HG03460 (cell line): ENCODE measurements around the gene MRPS26.
"Not testable (repeated sequence)": the region's sequence is repeated elsewhere in the genome, so short reads cannot be mapped to it uniquely, and the experiment has no call there.

Experiments
- ATAC-seq: cut with Tn5 transposase; IDR thresholded peaks from one replicate; pipeline ENCODE4 v1.9.1; 2021; ENCODE audit not compliant: unreplicated experiment

MRPS26 gene

GRCh38 chr20:3041854-3042409 is 3.9 kb upstream of the MRPS26 start:
- ATAC-seq = no peak

- ATAC-seq = no peak
Observed at GRCh38 chr20:3042625-3043024, 3.2 kb upstream of the MRPS26 start.

- ATAC-seq = no peak
Observed at GRCh38 chr20:3043322-3043721, 2.5 kb upstream of the MRPS26 start, which contains the start of gene GNRH2. GNRH2 (plus strand) TSS chr20:3043622; CDS start chr20:3044415, 793 bp downstream.

GRCh38 chr20:3044336-3044965 is 1.4 kb upstream of the MRPS26 start:
- ATAC-seq = no peak

- peak; percentile 43 for ATAC-seq
Observed at GRCh38 chr20:3045042-3045815, 623 bp upstream of the MRPS26 start.

- no peak for ATAC-seq
Observed at GRCh38 chr20:3046677-3047462, 1.0 kb downstream of the MRPS26 start.

GRCh38 chr20:3047486-3048419 is 1.9 kb downstream of the MRPS26 start:
- no peak for ATAC-seq

GRCh38 chr20:3051385-3052019 is 5.7 kb downstream of the MRPS26 start:
- ATAC-seq = no peak

GRCh38 chr20:3059489-3059888 is 13.6 kb downstream of the MRPS26 start:
- no peak for ATAC-seq

GRCh38 chr20:3064119-3064518 is 18.3 kb downstream of the MRPS26 start:
- ATAC-seq = not testable (repeated sequence)

GRCh38 chr20:3067139-3068014 is 21.5 kb downstream of the MRPS26 start:
- no peak for ATAC-seq

- ATAC-seq = no peak
Observed at GRCh38 chr20:3068075-3068474, 22.2 kb downstream of the MRPS26 start.

GRCh38 chr20:3068986-3069900 is 23.4 kb downstream of the MRPS26 start:
- no peak for ATAC-seq

GRCh38 chr20:3070725-3071124 is 24.9 kb downstream of the MRPS26 start:
- no peak for ATAC-seq

GRCh38 chr20:3071266-3071609 is 25.4 kb downstream of the MRPS26 start:
- ATAC-seq = no peak

- no peak for ATAC-seq
Observed at GRCh38 chr20:3071610-3072529, 26.0 kb downstream of the MRPS26 start, which contains the start of gene OXT. OXT (plus strand) TSS chr20:3071620; CDS start chr20:3071656, 36 bp downstream.
